Panc1 (cell line): ENCODE measurements around the gene RNF4. TPM values are rescaled to one million over a fixed set of nuclear protein-coding genes. Genes with fewer than 3 reads are reported as not detected.

Source experiments
- ATAC-seq: fragments of 200-7000 bp; cut with Tn5 transposase; 2 replicates; pipeline ENCODE4 v1.9.1; 2020; ENCODE audit warnings: mild to moderate bottlenecking, moderate library complexity
- BruUV-seq: library from RNA; stranded (reverse); fragments of 400-500 nt; replicated peaks from 2 replicates; lab custom pipeline; 2021; lab: Mats Ljungman, UMichigan
- CTCF ChIA-PET: fragments of 300-600 bp; sonication (Branson Sonifier 250); formaldehyde crosslinking; loops from one replicate; lab custom pipeline; 2022; ENCODE audit warnings: antibody characterized with exemption; lab: Charles Lee
- POLR2A ChIA-PET: fragments of 300-600 bp; sonication (Branson Sonifier 250); formaldehyde crosslinking; loops from one replicate; lab custom pipeline; 2022; ENCODE audit warnings: antibody characterized with exemption; lab: Charles Lee
- DNase-seq: peaks from one replicate; pipeline ENCODE4 v3.0.0-alpha.2; 2010; ENCODE audit warnings: low read depth, low spot score
- H3K27ac ChIP-seq: 2 replicates; pipeline ENCODE4 v1.5.1; 2011; ENCODE audit warnings: mild to moderate bottlenecking, low read length, inconsistent platforms
- H3K27me3 ChIP-seq: fragments of 200-500 bp; sonication (Bioruptor generic); 2 replicates; pipeline ENCODE4 v1.6.0; 2014; ENCODE audit warnings: low read length, inconsistent platforms; ENCODE audit not compliant: control insufficient read depth, insufficient read depth
- H3K36me3 ChIP-seq: fragments of 200-500 bp; sonication (Bioruptor generic); 2 replicates; pipeline ENCODE4 v1.5.1; 2014; ENCODE audit warnings: inconsistent platforms, mild to moderate bottlenecking, low read length, moderate library complexity; ENCODE audit not compliant: control insufficient read depth, insufficient read depth
- H3K4me1 ChIP-seq: 2 replicates; pipeline ENCODE4 v1.5.1; 2011; ENCODE audit warnings: inconsistent platforms, mild to moderate bottlenecking, low read length, moderate library complexity; ENCODE audit not compliant: control insufficient read depth, insufficient read depth
- H3K4me3 ChIP-seq, 2 experiments: 2 replicates each; pipeline ENCODE4 v1.5.1; 2011 to 2012; ENCODE audit warnings: low read depth in 2 of 2, low read length in 2 of 2, mild to moderate bottlenecking in 2 of 2, inconsistent platforms in 1 of 2, moderate library complexity in 1 of 2
- H3K9me3 ChIP-seq: fragments of 200-500 bp; sonication (Bioruptor generic); 2 replicates; pipeline ENCODE4 v1.5.1; 2014; ENCODE audit warnings: low read depth, mild to moderate bottlenecking, inconsistent platforms, low read length, moderate library complexity; ENCODE audit not compliant: control insufficient read depth, insufficient read depth
- POLR2AphosphoS5 ChIP-seq: IDR thresholded peaks from 2 replicates; pipeline ENCODE4 v1.6.1; 2012; ENCODE audit warnings: mild to moderate bottlenecking, low read depth, low read length, moderate library complexity
- SIN3A ChIP-seq: IDR thresholded peaks from 2 replicates; pipeline ENCODE4 v1.6.1; 2012; ENCODE audit warnings: low read depth, mild to moderate bottlenecking, low read length, moderate library complexity, borderline replicate concordance; ENCODE audit not compliant: insufficient read depth
- TCF7L2 ChIP-seq: IDR thresholded peaks from 2 replicates; pipeline ENCODE4 v1.6.1; 2011; ENCODE audit warnings: mild to moderate bottlenecking, low read depth, low read length, inconsistent platforms
- in situ Hi-C: cut with HindIII; loops from 2 replicates; pipeline ENCODE4 v1.10.0; 2016; ENCODE audit warnings: low sequenced_read_pairs, low pct_unique_long_range_greater_than_20kb
- intact Hi-C: fragments of 100-400 bp; cut with micrococcal nuclease; formaldehyde crosslinking; loops from one replicate; pipeline ENCODE4 v1.10.0; 2022; ENCODE audit not compliant: unreplicated experiment
- total RNA-seq: library from RNA; stranded (reverse); gene quantifications from one replicate; pipeline ENCODE4 v1.2.1, GENCODE V29; 2021; ENCODE audit not compliant: unreplicated experiment
- TF ChIP-seq, protein P1 (sequence below): fragments of 450-650 bp; IDR thresholded peaks from 2 replicates; pipeline ENCODE4 v1.5.1; 2017; ENCODE audit warnings: mild to moderate bottlenecking
- TF ChIP-seq, protein P2 (sequence below), 2 experiments: IDR thresholded peaks; 2 replicates each; pipeline ENCODE4 v1.6.1; 2011 to 2012; ENCODE audit warnings: low read depth in 2 of 2, control low read depth in 1 of 2, low read length in 1 of 2, mild to moderate bottlenecking in 1 of 2, moderate library complexity in 1 of 2; ENCODE audit not compliant: insufficient read depth in 1 of 2

Gene RNF4
- total RNA-seq, 1 experiment from 2014 or later: 55.0 TPM

DNA sequence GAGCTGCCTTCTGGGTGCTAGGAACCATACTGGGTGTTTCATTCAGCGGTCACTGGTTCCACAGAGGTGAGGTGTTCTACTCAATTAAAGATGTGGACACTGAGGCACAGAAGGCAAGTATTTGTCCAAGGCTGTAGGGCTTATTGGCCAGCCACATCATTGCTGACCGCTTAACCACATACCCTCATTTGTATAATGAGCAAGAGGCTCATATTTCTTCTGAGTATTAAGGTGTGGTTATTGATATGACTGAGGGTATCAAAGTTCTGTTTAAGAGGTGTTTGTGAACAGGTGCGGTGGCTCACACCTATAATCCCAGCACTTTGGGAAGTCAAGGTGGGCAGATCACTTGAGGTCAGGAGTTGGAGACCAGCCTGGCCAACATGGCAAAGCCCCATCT lies 14.3 kb downstream of the RNF4 start:
- intact Hi-C loops (no loop called here), in situ Hi-C loops (no loop called here)
- TF ChIP-seq, protein P1, sequence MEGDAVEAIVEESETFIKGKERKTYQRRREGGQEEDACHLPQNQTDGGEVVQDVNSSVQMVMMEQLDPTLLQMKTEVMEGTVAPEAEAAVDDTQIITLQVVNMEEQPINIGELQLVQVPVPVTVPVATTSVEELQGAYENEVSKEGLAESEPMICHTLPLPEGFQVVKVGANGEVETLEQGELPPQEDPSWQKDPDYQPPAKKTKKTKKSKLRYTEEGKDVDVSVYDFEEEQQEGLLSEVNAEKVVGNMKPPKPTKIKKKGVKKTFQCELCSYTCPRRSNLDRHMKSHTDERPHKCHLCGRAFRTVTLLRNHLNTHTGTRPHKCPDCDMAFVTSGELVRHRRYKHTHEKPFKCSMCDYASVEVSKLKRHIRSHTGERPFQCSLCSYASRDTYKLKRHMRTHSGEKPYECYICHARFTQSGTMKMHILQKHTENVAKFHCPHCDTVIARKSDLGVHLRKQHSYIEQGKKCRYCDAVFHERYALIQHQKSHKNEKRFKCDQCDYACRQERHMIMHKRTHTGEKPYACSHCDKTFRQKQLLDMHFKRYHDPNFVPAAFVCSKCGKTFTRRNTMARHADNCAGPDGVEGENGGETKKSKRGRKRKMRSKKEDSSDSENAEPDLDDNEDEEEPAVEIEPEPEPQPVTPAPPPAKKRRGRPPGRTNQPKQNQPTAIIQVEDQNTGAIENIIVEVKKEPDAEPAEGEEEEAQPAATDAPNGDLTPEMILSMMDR: no peak
- TF ChIP-seq SIN3A (no peak), POLR2AphosphoS5 (no peak), TCF7L2 (no peak)
- TF ChIP-seq, protein P2, sequence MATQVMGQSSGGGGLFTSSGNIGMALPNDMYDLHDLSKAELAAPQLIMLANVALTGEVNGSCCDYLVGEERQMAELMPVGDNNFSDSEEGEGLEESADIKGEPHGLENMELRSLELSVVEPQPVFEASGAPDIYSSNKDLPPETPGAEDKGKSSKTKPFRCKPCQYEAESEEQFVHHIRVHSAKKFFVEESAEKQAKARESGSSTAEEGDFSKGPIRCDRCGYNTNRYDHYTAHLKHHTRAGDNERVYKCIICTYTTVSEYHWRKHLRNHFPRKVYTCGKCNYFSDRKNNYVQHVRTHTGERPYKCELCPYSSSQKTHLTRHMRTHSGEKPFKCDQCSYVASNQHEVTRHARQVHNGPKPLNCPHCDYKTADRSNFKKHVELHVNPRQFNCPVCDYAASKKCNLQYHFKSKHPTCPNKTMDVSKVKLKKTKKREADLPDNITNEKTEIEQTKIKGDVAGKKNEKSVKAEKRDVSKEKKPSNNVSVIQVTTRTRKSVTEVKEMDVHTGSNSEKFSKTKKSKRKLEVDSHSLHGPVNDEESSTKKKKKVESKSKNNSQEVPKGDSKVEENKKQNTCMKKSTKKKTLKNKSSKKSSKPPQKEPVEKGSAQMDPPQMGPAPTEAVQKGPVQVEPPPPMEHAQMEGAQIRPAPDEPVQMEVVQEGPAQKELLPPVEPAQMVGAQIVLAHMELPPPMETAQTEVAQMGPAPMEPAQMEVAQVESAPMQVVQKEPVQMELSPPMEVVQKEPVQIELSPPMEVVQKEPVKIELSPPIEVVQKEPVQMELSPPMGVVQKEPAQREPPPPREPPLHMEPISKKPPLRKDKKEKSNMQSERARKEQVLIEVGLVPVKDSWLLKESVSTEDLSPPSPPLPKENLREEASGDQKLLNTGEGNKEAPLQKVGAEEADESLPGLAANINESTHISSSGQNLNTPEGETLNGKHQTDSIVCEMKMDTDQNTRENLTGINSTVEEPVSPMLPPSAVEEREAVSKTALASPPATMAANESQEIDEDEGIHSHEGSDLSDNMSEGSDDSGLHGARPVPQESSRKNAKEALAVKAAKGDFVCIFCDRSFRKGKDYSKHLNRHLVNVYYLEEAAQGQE (IDR thresholded peaks at IDR 0.05; ENCODE audit: insufficient read depth in 1 of 2, low read depth in 2 of 2, low read length in 1 of 2): no peak
- Histone ChIP-seq H3K4me3 (no peak overlapping the region), H3K27me3 (no peaks in the 10 kb centered on the region), H3K36me3 (no peaks in the 10 kb centered on the region), H3K4me1 (peaks cover 4% of the 10 kb centered on the region; the same call in 1 of the 2 replicates), H3K9me3 (no peaks in the 10 kb centered on the region), H3K27ac (no peak overlapping the region)
- CTCF ChIA-PET: interaction anchor here (0.6 kb wide), 1 partner anchor 35 kb away, joined by 3 read pairs; no protein-coding TSS in a partner anchor
- ATAC-seq (no peak), DNase-seq (no peak)
- no TSS peak for BruUV-seq
- POLR2A ChIA-PET: interaction anchor here (0.6 kb wide), 1 partner anchor 624 kb away, joined by 6 read pairs; no protein-coding TSS in a partner anchor

DNA sequence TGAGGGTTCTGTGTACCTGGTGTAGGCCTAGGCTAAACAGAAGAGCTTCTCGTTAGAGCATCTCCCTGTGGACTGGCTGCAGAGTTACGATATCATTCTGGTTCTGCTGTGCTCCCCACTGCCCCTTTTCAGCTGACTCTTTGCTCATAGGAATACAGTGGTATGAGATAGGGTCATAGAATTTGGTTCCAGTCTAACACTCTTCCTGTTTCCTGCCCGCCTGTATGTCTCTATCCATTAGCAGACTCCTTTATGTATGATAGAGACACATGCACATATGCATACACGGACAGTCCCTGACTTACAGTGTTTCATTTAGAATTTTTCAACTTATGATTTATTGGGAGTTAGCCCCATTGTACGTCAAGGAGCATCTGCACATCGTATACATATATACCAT lies 15.3 kb downstream of the RNF4 start:
- DNase-seq (no peak), ATAC-seq (no peak)
- Histone ChIP-seq H3K4me1 (no peaks in the 10 kb centered on the region), H3K4me3 (no peak overlapping the region), H3K27me3 (no peaks in the 10 kb centered on the region), H3K27ac (no peak overlapping the region), H3K36me3 (no peaks in the 10 kb centered on the region), H3K9me3 (no peaks in the 10 kb centered on the region)
- intact Hi-C loops: no loop called here
- TF ChIP-seq, protein P2 (IDR thresholded peaks at IDR 0.05; ENCODE audit: insufficient read depth in 1 of 2, low read depth in 2 of 2, low read length in 1 of 2): no peak
- TF ChIP-seq, protein P1: no peak
- TF ChIP-seq POLR2AphosphoS5: no peak
- no peak for TF ChIP-seq TCF7L2
- no peak for TF ChIP-seq SIN3A
- ChIA-PET CTCF (interaction anchor here (0.6 kb wide), 1 partner anchor 34 kb away, joined by 3 read pairs; no protein-coding TSS in a partner anchor), POLR2A (interaction anchor here (0.6 kb wide), 1 partner anchor 18 kb away, joined by 3 read pairs; no protein-coding TSS in a partner anchor)
- no TSS peak for BruUV-seq
- in situ Hi-C loops: no loop called here
